OCI-LY3 (cell line): Measurements from ENCODE around the gene ZNF277.

ENCODE experiments used
- CTCF ChIP-seq: fragments of 200-600, 300-600 bp; sonication (generic); IDR thresholded peaks from 2 replicates; pipeline ENCODE4 v1.5.1; 2014; ENCODE audit warnings: antibody characterized with exemption, low read length, low read depth
- EZH2phosphoT487 ChIP-seq: fragments of 200-600 bp; shearing (Covaris generic); IDR thresholded peaks from 2 replicates; pipeline ENCODE4 v1.6.1; 2018; ENCODE audit warnings: antibody characterized with exemption, mixed run types, low read depth

DNA sequence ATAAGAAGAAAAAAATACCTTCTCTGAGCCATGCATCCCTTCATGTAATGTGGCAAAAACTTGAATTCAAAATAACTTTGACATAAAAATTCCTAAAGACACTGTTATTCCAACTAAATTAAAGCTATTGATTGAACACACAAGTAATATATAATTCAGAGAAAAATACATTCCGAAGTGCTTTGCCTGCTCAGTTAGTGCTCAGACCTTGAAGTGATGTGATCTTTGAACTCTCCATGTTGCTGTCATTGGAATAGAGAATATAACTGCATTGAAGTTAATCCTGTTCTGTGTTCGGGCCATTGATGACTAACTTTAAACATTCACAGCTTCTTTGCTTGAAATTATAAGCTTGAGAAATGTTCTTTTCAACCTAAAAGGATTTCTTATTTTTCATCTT is 129.8 kb downstream of the ZNF277 start:
- no peak for TF ChIP-seq CTCF
- TF ChIP-seq EZH2phosphoT487: no peak
